SU-DHL-6 (cell line): ENCODE data around the gene THAP6.

ENCODE experiments used
- CTCF ChIP-seq: fragments of 200-600 bp; sonication (generic); IDR thresholded peaks from one replicate; pipeline ENCODE4 v1.5.1; 2017; ENCODE audit warnings: antibody characterized with exemption, mild to moderate bottlenecking, low read length, moderate library complexity; ENCODE audit not compliant: insufficient read depth, poor library complexity, severe bottlenecking
- EZH2phosphoT487 ChIP-seq: fragments of 200-600 bp; sonication (generic), shearing (Covaris generic); conservative IDR thresholded peaks from 2 replicates; pipeline ENCODE4 v1.6.1; 2018; ENCODE audit warnings: mild to moderate bottlenecking, antibody characterized with exemption, low read length, moderate library complexity, mixed read lengths

GRCh38 chr4:75499900-75500299 is 14.4 kb upstream of the THAP6 start:
- TF ChIP-seq EZH2phosphoT487, result no peak
- TF ChIP-seq CTCF, result no peak
